HG03025 (cell line): ENCODE data around the gene HMCN2.

Experiments used
- ATAC-seq: cut with Tn5 transposase; IDR thresholded peaks from one replicate; pipeline ENCODE4 v1.9.1; 2021; ENCODE audit warnings: mild to moderate bottlenecking, moderate library complexity; ENCODE audit not compliant: unreplicated experiment, low FRiP score

The HMCN2 gene

DNA sequence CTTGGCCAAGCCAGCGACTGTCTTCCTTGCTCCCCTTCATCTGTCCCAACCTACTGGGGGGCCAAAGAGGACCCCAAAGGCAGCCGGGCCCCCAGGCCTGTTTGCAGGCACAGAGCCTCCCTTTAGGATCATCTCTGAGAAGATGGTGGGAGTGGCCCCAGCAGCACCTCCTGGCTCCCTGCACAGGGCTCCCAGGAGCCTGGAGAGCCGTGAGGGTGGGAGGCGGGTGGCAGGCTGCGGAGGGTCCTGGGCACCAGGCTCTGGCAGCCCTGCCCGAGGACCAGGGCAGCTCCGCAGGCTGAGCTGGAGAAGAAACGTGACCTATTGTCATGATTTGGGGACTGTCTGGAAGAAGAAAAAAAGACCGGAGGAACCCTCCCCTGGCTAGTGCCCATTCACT lies 212.6 kb downstream of the HMCN2 start:
- no peak for ATAC-seq

DNA sequence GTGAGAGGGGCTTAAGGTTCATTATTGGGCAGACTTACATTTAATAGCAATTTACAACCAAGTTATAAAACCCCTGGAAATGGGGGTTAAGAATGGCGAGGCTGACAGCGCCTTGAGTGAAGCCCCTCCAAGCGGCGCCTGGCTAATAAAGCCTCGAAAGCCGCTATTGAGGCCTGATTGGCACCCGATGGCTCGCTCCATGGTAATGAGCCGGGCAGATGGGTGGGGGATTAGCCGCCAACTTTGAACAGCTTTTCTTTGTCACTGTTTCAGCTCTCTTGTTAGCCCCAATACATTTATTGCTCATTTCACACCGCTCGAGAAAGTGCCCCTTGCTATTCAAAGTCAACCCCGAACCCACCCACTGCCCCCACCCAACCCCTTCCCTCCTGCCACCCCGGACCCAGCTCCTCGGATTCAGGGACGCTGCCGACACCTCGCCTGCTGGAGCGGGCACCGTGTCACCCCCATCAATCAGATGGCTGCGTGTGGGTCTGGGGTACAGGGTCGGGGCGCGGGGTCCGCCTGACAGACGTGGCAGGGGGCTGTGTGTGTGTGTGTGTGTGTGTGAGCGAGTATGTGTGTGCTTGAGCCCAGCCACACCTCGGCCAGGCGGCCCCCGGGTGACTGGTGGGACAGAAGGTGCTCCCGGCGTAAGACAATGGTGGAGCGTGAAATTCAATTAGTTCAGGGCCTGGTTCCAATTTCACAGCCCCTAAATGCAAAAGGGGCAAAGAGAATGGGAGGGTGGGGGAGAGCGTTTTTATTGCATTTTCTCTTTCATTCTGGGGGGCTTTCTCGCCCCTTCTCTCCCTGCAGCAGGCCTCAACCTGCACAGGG lies 213.4 kb downstream of the HMCN2 start:
- no peak for ATAC-seq

DNA sequence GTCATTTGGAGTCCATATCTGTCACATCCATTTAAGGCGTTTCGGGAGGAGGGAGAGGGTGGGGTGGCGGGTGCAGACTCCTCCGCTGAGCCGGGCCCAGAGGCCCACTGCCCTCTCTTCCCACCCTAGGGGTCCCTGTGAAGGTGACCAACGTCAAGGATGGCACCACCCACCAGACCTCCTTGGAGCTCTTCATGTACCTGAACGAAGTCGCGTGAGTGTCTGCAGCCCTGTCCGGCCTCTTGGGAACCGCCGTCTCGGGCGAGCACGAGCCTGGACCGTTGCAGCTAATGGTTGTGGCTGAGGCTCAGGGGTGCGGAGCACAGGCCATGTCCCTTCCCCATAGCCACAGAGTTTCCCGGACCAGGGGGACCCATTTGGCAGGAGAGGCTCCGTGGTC lies 214.0 kb downstream of the HMCN2 start:
- no peak for ATAC-seq

DNA sequence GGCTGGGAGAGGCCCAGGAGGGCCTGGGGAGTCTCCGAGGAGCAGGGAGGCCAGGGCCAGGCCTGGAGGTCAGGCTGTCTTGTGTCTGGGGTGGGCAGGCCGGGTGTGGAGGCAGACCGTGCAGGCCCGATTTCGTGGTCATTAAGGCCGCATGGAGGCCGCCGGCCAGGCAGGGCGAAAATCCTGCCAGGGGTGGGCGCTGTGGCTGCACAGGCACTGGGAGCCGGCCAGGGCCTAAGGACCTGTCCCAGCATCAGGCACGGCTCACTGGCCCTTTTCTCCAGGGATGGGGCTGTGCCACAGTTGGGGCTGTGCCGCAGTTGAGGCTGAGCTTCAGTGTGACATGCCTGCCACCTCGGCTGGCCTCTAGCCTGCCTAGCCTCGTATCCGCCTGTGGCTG lies 215.1 kb downstream of the HMCN2 start:
- no peak for ATAC-seq

DNA sequence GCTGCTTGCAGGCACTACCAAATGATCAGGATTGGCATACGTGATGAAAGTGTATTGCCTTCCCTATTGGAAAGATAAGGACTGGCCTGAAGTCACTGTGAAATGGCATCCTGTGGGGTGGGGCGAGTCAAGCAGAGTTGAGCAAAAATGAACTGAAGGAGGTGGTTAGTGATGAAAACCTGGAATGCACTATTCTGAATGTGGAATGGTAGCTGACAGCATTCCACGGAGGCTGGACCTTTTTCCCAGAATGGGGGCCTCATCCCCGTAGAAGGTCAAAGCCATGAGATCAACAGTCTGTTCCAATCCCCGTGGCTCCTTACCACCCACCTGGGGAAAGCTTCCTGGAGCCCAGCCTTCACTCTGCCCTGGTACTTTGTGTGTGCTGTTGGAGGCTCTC lies 216.9 kb downstream of the HMCN2 start:
- no peak for ATAC-seq

DNA sequence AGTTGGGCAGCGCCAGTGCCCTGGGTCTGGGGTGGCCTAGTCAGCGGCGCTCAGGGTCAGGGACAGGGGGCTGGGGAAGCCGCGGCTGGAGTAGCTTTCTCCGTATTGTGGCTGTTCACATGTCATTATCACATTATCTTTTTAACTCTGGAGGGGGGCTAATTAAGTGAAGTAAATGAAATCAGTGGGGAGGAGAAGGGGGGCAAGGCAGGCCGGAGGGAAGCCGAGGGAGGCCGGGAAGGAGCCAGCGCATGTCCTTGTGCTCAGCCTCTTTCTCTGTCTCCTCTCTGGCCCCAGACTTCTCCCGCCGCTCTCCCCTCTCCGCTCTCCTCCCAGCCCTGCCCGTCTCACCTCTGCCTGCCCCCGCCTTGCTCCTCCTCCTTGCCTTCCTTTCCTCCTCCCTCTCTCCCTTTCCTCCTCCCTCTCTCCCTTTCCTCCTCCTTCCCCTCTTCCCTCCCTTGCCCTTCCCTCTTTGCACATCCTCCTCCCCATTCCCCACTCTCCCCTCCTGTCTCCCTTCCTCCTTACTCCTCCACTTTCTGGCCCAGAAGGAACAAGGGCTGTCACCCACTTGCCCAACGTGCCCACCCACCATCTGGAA lies 217.9 kb downstream of the HMCN2 start:
- no peak for ATAC-seq
